ENCODE results near the gene MMP17. TPM values are rescaled to one million over a fixed set of nuclear protein-coding genes. Genes with fewer than 3 reads are reported as not detected.

Gene MMP17
- polyA plus RNA-seq, 1 donor from 2014 or later, result 79.0 TPM

- Histone ChIP-seq H2AFZ (ENCODE audit: low read depth, low read length) (no peak overlapping the region), H3K36me3 (ENCODE audit: insufficient read depth, low read length) (no peaks in the 10 kb centered on the region), H3K4me3 (ENCODE audit: low read length) (no peak overlapping the region), H3K27ac (ENCODE audit: low read length) (no peak overlapping the region), H3K9ac (ENCODE audit: low read length) (no peak overlapping the region), H3K9me3 (ENCODE audit: low read length) (no peaks in the 10 kb centered on the region), H3F3A (ENCODE audit: insufficient read depth, low read length, poor library complexity, severe bottlenecking) (no peaks in the 10 kb centered on the region), H3K9me2 (ENCODE audit: insufficient read depth, low read length) (no peaks in the 10 kb centered on the region), H3K27me3 (ENCODE audit: insufficient read depth, low read depth, low read length) (no peaks in the 10 kb centered on the region), H3K79me2 (replicated peaks; ENCODE audit: insufficient read depth, low read length) (no peaks in the 10 kb centered on the region), H4K20me1 (ENCODE audit: insufficient read depth) (no peaks in the 10 kb centered on the region), H3K4me2 (ENCODE audit: low read length) (no peak overlapping the region)
- TF ChIP-seq TAF1 (IDR thresholded peaks at IDR 0.05; ENCODE audit: low read depth) (no peak), RAD21 (conservative IDR thresholded peaks at IDR 0.05) (no peak), CTCF (IDR thresholded peaks at IDR 0.05; ENCODE audit: poor library complexity, severe bottlenecking) (no peak), POLR2AphosphoS5 (IDR thresholded peaks at IDR 0.05) (no peak), MXI1 (conservative IDR thresholded peaks at IDR 0.05; ENCODE audit: poor library complexity, severe bottlenecking) (no peak), SMC3 (conservative IDR thresholded peaks at IDR 0.05; ENCODE audit: poor library complexity) (no peak), EZH2 (IDR thresholded peaks at IDR 0.05; ENCODE audit: borderline replicate concordance, insufficient read depth, low read length, poor library complexity, severe bottlenecking) (no peak), EP300 (conservative IDR thresholded peaks at IDR 0.05; ENCODE audit: poor library complexity, severe bottlenecking) (no peak)
- TF ChIP-seq, protein P1, sequence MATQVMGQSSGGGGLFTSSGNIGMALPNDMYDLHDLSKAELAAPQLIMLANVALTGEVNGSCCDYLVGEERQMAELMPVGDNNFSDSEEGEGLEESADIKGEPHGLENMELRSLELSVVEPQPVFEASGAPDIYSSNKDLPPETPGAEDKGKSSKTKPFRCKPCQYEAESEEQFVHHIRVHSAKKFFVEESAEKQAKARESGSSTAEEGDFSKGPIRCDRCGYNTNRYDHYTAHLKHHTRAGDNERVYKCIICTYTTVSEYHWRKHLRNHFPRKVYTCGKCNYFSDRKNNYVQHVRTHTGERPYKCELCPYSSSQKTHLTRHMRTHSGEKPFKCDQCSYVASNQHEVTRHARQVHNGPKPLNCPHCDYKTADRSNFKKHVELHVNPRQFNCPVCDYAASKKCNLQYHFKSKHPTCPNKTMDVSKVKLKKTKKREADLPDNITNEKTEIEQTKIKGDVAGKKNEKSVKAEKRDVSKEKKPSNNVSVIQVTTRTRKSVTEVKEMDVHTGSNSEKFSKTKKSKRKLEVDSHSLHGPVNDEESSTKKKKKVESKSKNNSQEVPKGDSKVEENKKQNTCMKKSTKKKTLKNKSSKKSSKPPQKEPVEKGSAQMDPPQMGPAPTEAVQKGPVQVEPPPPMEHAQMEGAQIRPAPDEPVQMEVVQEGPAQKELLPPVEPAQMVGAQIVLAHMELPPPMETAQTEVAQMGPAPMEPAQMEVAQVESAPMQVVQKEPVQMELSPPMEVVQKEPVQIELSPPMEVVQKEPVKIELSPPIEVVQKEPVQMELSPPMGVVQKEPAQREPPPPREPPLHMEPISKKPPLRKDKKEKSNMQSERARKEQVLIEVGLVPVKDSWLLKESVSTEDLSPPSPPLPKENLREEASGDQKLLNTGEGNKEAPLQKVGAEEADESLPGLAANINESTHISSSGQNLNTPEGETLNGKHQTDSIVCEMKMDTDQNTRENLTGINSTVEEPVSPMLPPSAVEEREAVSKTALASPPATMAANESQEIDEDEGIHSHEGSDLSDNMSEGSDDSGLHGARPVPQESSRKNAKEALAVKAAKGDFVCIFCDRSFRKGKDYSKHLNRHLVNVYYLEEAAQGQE (IDR thresholded peaks at IDR 0.05; ENCODE audit: borderline replicate concordance), result no peak
Measured at GRCh38 chr12:131853832-131854797, 25.9 kb downstream of the MMP17 start.

GRCh38 chr12:131854861-131855476 is 26.8 kb downstream of the MMP17 start:
- H4K20me1 ChIP-seq (ENCODE audit: insufficient read depth), result no peaks in the 10 kb centered on the region
- H2AFZ ChIP-seq (ENCODE audit: low read depth, low read length), result no peak overlapping the region
- H3K4me2 ChIP-seq (ENCODE audit: low read length), result no peak overlapping the region
- no peaks in the 10 kb centered on the region for H3K79me2 ChIP-seq (replicated peaks; ENCODE audit: insufficient read depth, low read length)
- no peak for TF ChIP-seq POLR2AphosphoS5 (IDR thresholded peaks at IDR 0.05)
- no peak for TF ChIP-seq SMC3 (conservative IDR thresholded peaks at IDR 0.05; ENCODE audit: poor library complexity)
- no peak for TF ChIP-seq EP300 (conservative IDR thresholded peaks at IDR 0.05; ENCODE audit: poor library complexity, severe bottlenecking)
- TF ChIP-seq, protein P1 (IDR thresholded peaks at IDR 0.05; ENCODE audit: borderline replicate concordance), result no peak
- TF ChIP-seq TAF1 (IDR thresholded peaks at IDR 0.05; ENCODE audit: low read depth), result no peak
- TF ChIP-seq CTCF (IDR thresholded peaks at IDR 0.05; ENCODE audit: poor library complexity, severe bottlenecking), result no peak
- TF ChIP-seq RAD21 (conservative IDR thresholded peaks at IDR 0.05), result no peak
- H3K27me3 ChIP-seq (ENCODE audit: insufficient read depth, low read depth, low read length), result no peaks in the 10 kb centered on the region
- no peak overlapping the region for H3K9ac ChIP-seq (ENCODE audit: low read length)
- no peaks in the 10 kb centered on the region for H3K9me3 ChIP-seq (ENCODE audit: low read length)
- no peak overlapping the region for H3K4me3 ChIP-seq (ENCODE audit: low read length)
- no peaks in the 10 kb centered on the region for H3F3A ChIP-seq (ENCODE audit: insufficient read depth, low read length, poor library complexity, severe bottlenecking)
- no peak overlapping the region for H3K27ac ChIP-seq (ENCODE audit: low read length)
- no peaks in the 10 kb centered on the region for H3K9me2 ChIP-seq (ENCODE audit: insufficient read depth, low read length)
- no peaks in the 10 kb centered on the region for H3K36me3 ChIP-seq (ENCODE audit: insufficient read depth, low read length)

All from neural cell (in vitro differentiated cells).